AG20443 (cell line): ENCODE measurements around the gene STOML1.
A peak's percentile ranks its signal among the peaks of the same experiment; 100 is the strongest.

ENCODE experiments used
- DNase-seq: peaks from one replicate; pipeline ENCODE4 v3.0.0; 2012; ENCODE audit warnings: low spot score, mixed read lengths

Gene STOML1

DNA sequence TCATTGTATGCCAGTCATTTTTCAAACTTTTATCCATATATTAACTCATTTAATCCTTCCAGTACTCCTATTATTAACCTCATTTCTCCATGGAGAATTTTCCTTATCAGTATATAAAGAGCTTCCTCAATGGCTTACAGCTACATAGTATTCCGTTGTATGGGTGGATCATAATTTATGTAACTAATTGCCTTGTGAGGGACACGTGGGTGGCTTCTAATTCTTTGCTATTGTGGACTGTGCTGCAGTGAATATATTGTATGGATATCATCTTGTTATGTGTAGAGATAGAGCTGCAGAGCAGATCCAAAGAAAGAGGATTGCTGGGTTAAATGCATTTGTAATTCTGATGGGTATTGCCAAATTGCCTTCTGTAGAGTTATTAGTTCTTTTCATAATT lies 27.6 kb upstream of the STOML1 start:
- DNase-seq: no peak

DNA sequence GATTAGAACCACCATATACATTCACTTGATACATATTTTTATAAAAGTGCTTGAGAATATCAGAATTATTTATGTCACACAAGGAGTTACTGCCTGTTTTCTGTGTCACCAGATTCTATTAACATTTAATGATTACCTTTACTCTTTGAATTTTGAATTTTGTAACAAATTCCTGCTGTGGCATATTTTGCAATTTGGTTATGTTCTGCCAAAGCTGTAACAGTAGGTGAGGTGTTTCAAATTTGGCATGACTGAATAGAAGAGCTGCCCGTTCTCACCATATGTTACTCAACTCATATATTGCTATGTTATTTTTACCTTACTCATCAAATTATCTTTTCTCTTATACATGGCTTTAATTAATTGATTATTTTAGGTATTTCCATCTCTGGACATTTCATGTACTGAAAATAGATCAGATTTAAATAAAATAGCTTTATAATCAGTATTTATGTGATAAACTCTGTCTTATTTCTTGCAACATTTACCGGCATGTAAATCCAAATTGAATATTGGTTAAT lies 21.3 kb upstream of the STOML1 start:
- DNase-seq: no peak

DNA sequence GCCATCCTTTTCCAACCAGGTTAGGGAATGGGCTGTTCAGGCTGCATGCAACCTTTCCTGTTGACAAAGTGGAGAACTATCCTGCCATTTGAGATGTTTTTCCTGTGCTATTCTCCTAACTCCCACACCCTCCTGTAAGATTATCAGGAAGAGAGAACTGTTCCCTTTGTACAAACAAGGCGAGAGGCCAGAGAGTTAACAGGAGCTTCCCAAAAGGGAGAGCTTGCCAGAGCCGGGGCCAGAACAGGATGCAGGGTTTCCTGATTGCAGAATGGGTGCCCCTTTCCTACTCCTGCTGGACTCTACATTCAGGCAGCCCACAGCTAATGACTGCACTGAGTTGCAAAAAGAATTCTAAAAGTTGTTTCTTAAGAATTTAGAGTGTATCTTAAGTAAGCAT lies 19.5 kb upstream of the STOML1 start:
- no peak for DNase-seq

DNA sequence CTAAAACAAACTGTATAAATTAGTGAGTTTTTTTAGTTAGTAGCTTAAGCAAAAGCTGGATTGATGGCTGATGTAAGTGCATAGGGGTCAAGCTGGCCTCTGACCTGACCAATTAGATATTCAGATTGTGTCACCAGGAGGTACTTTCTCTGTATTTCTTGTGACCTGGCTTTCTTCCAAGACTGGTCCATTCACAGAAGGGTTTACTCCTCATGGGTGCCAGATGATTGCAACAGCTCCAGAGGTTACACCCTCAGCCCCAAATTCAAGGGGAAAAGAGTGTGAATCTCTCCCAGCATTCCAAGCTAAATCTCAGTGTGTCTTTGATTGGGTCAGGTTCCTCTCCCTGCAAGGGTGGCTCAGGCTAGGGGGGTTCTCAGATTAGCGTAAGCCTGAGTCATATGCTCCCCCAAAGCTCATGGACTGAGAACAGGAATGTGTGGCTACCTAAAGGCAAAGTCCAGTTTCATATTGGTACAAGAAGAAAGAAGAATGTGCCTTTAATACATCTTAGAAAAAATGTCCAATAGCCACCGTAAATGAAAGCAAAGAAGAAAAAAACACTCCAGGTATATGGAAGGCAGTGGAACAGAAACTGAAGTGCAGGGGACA lies 18.9 kb upstream of the STOML1 start:
- peak; percentile 49 for DNase-seq

DNA sequence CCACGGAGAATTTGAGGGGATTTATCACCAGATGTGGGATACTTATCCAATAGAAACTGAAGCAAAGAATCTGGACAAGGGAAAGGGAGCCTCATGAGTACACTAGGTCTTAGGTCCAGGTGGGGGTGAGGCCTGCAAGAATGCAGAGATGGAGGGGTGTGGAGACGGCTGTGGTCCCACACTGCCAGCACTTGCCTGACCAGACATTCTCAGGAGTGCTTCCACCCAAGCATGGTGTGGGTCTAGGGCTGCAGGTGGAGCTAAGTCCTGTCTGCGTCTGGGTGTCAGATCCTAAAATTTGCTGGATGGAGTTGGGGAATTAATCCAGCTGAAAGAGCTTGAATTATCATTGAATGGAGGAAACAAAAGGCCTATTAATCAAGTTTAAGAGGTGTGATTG lies 16.8 kb upstream of the STOML1 start:
- DNase-seq: no peak

DNA sequence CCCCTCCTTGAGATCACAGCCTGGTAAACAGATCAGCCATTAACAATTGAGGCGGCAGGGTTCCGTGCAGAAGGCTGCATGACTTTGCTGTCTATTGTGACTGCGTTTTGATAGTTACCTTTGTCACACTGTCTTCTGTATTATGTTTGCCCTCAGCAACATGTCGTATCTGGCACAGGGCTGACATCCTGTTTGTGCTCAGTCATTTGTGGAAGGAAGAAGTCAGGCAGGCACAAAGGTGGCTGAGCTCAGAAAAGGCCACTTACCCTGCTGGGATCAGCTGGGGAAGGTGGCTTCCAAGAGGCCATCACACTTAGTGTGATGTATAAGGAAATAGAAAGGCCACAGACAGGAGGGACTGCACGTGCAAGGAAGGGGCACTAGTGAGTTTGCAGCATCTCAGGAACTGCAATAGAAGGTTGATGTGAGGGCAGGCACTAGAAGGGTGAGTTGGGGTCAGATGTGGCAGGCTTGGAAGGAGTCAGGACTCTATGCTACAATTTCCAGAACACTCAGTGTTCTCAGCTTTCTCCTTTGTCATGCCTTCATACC lies 15.8 kb upstream of the STOML1 start:
- DNase-seq: no peak

DNA sequence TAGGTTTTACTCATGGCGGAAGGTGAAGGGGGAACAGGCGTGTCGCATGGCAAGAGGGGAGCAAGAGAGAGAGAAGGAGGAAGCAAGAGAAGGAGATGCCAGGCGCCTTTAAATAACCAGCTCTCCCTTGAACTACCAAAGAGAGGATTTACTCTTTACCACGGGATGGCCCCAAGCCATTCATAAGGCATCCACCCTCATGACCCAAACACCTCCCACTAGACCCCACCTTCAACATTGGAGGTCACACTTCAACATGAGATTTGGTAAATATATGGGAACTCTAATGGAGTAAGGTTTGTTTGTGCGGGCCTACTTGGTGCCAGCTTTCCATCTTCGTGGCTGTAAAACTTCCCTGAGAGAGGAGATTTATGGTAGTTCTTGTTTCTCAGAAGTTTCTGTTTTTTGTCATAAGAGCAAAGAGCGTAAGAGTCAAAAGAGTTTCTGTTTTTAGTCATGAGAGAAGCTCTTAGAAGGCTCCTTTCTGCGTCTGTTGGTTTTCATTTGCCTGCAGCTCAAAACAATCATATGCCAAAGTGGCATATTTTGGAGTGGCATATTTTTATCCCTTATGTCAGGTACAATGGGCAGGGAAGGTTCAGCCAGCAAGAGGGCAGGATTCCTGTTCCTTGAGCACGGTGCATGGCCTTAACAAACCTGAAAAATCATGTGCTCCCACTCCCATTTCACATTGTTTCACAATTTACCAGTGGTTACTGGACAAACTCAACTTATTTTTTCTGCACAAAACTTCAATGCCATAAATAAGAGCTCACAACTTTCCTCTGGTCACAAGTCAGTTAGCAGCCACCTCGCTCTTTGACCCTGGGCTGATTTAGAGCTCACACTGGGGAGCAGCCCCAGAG lies 14.9 kb upstream of the STOML1 start:
- DNase-seq: no peak

DNA sequence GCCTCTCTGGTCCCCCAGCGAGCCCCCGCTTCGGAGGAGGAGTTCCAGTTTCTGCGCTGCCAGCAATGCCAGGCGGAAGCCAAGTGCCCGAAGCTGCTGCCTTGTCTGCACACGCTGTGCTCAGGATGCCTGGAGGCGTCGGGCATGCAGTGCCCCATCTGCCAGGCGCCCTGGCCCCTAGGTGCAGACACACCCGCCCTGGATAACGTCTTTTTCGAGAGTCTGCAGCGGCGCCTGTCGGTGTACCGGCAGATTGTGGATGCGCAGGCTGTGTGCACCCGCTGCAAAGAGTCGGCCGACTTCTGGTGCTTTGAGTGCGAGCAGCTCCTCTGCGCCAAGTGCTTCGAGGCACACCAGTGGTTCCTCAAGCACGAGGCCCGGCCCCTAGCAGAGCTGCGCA lies 5.9 kb upstream of the STOML1 start:
- no peak for DNase-seq

DNA sequence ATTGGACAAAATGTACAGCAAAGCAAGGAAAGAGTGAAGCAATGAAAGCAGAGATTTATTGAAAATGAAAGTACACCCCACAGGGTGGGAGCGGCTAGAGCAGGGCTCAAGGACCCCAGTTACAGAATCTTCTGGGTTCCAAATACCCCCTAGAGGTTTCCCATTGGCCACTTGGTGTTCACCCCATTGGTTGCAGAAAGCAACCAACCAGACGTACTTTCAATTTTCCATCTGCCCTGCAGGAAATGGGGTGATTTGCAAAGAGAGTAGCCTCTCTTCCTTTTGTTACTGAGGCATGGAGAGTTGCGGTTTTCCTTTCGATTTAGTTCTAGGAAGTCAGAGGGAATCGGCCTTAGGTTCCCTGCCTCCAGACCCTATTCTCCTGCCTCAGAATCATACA lies 4.8 kb upstream of the STOML1 start:
- DNase-seq: peak; percentile 51

DNA sequence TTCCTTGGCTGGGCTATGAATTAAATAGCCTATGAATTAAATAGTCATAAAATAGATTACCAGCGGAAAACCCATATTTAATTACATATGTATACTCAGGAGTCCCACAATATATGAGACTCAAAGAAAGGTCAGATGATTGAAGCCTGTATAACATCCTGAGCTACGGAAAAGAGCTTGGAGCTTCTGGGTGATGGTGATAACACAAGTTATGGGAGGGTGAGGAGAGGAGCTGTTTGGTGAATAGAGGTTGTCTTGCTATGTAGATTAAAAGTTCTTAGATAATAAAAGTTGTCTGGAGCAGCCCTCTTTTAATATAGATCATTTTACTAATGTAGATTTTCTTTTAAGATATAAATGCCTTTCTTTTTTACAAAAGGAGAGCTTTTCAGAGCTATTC lies 4.2 kb upstream of the STOML1 start:
- DNase-seq: no peak

DNA sequence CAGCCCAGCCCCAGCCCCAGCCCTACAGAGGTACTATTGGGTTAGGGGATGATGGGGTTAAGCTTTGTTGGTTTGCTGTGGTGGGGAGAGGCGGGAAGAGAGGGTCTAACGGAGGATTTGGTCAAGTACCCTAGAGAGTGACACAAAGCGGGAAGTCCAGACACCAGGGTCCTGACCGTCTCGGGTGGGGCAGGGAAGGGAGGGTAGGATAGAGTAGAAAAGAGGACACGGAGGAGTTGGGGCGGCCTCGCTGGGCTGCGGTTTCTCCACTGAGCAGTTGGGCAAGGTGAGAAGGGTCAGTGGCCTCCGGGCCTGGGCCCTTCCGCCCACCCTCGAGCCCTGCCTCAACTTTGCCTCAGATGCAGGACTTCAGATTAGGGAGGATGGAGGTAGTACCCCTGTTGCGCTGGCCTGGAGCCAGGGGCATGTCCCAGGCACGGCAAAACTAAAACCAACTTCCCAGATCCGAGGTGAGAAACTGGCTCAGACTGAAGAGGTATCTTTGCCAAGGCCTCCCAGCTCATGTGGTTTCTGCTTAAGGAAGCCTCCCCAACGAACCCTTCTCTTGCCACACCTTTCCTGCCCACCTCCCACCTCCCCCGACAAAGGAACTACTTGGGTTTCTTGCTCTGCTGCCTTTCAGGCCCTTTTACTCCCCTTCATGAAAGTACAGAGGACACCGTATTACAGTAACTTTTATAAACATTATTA lies 3.0 kb upstream of the STOML1 start:
- peak; percentile 14 for DNase-seq

DNA sequence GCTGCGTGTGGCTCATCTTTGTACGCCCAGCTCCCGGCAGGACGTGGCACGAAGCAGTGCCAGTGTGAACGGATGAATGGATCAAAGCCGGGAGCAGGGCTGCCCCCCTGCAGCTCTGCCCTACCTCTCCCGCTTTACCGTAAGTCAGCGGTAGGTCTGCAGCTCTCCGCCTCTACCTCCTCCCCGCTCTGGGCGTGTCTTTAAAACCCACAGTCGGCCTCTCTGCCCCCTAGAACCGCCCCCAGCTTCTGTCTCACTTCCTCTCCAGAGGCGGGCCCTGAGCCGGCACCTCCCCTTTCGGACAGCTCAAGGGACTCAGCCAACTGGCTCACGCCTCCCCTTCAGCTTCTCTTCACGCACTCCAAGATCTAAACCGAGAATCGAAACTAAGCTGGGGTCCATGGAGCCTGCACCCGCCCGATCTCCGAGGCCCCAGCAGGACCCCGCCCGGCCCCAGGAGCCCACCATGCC lies 2.4 kb upstream of the STOML1 start, which contains the start of gene PML:
PML (plus strand) TSS at position 304 of the 471 bp plus-strand sequence; CDS start at position 401, 97 bp downstream.
- peak; percentile 97 for DNase-seq

DNA sequence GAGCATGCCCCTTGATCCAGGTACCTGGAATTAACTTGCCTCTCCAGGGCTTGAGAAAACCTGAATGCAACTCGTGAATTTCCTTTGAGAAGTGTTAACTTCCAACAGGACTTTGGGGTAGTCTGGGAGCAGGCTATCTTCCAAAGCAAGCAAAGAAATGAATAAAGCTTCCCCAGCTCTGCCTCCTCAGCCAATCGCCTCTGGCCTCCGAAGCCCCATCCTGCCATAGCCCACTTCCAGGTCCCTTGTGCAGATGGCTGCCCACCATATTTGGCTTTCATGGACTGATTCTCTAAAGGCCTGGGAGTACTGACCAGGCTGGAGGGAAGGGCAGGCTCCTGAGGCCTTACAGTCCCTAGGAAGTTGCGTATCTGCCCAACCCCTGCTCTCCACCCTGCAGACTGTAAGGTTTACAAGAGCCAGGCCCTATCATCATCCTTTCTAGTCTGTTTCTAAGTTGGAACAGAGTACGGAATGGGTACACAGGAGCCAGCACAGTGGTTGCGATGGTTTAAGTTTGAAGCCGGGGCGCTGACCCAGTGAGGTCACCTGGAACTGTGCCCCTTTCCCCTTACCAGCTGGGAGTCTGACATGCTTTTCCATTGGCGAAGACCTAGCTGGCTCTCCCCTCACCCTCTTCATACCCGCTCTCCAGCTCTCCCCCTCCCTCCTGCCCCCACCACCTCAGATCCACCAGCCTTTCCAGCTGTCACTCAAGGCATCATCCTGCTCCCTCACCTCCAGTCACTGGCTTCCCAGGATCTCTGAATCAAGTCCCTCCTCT lies 1.3 kb upstream of the STOML1 start:
- DNase-seq: no peak

DNA sequence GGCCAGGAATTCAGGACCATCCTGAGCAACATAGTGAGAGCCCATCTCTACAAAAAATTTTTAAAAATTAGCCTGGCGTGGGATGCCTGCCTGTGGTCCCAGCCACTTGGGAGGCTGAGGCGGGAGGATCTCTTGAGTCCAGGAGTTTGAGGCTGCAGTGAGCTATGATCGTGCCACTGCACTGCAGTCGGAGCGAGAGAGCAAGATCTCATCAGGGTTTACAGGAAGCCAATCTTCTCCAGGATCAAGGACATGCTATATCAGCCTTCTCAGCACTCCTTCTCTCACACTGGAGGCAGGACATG lies 451 bp upstream of the STOML1 start:
- DNase-seq: no peak

DNA sequence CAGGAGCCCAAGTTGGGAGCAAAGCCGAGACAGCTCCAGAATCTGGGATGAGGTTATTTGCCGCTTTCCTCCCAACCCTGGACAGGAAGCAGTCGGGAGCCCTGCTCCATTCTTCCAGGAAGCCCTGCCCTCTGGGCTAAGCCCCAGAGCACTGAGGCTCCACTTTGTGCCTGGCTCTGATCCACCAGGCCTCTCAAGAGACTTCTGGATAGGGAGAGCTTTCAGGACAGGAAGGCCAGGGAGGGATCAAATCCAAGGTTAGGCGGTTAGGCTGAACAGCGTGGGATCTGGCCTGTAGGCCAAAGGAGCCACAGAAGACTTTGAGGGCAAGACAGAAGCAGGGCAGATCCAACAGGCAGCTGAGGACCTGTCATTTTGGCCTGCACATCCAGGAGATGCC lies 835 bp downstream of the STOML1 start:
- DNase-seq: peak; percentile 49

DNA sequence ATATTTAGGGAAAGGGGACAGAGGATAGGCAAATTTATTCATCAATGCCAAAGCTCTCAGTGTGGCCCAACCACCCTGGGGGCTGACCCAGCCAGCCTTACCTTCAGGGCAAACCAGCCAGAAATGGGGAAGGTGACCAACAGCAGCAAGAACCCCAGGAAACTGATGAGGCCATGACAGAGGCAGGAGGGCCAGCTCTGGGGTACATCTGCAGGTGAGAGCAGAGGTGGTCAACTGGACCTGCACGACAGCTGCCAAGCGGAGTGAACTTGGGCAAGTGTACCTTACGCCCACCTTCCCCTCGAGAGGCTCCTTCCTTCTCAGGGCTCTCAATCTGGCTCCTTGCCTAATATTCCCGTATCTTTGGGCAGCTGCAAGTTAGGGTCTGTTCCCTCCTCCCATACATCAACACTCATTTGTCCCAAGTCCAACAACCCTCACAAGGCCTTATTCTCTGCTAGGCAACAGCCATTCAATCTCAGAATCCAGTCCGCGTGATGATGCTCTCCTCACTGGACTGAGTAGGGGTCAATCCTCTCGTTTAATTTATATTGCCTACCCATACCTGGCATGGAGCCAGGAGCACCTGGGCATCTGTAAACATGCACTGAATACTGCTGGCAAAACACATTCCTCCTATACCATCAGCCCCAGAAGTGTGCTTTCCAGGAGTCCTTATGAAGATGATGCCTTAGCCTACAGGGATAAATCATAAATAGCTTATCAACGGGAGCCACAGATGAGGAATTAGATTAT lies 1.7 kb downstream of the STOML1 start:
- no peak for DNase-seq

DNA sequence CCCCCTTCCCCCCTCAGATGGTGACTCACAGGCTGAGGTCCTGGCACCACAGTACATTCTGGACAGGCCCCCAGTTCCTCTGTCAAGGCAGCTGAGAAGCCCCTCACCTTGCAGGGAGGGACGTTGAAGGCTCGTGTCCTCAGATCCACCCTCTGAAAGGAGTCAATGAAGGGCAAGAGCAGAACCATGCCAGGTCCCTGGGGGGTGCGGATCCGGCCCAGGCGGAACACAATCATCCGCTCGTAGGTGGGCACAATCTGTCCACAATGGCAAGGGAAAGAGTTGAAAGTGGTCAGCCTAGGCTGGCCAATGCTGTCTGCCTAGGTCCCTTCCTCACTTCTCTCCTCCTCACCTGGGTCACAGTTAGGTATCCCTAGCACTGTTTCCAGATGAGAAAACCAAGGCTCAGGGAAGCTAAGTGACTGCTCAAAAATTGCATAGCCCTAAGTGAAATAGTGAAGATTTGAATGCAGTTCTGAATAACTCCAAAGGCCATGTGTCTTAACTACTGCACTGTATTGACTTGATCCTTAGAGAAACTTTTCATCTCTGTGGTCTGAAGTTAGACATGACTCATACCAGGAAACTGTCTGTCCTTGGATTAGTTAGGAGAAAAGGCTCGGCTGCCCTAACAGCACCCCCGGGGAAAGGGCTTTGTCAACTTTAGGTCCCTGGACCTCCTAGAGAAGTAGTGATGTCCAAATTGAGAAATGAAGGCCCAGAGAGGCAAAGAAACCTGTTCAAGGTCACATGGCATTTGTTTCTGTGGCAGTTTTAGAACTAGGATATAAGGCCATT lies 2.9 kb downstream of the STOML1 start:
- DNase-seq: peak; percentile 70

DNA sequence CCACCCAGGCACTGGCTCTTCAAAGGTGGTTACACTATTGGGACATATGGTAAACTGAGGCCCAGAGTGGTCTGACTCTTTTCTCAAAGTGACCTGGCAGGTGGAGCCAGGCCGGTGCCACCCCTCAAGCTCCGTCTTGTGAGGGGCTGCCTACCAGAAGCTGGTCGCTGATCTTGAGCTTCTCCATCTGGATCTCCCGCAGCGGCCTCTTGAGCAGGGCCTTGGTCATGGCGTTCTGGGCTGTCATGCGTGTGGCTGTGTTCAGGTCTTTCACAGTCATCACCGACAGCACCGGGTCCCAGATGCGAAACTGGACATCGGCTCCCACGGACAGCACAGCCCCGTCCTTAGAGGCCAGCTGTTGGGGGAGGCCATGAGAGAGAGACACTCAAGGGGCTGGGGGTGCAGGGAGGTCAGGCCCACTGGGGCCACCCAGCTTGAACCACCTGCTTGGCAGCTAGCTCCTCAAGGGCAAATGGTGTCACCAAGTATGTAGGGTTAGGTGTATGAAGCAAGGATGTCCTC lies 3.6 kb downstream of the STOML1 start:
- no peak for DNase-seq

DNA sequence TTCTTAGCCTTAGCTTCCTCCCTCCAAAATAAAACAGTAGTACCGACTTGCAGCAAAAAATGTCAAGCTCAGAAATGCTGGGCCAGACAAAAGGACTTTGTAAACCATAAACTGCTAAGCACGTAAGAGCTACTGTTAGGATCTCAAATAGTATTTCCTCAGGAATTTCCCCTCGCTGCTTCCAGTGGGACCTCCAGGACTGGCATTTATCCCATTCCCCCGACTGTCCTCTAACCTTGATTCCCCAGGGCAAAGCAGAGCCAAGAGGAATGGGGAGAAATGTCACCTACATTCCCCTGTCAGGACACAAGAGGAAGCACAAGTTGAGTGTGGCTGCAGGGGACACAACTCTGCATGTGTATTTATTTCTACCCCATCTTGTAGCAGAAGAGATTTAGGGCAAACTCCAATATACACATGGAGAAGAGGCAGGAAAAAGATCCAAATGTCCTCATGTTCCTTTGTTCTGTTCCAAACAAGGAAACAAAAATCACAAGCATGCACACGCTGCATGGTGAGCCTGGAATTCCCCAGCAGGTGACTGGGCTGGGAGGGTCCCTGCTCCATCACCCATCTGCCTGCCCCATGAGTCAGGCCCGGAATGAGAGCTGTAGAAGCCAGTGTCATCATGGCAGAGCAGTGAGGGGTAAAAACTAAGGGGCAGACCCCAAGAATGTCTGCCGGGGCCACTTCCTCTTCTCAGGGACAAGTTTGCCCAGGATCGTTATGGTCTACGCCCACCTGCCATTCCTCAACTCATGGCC lies 4.2 kb downstream of the STOML1 start:
- DNase-seq: no peak
